D341Med (cell line): ENCODE measurements around the gene IL17C.

Experiments used
- DNase-seq: peaks from one replicate; pipeline ENCODE4 v3.0.0; 2012; ENCODE audit warnings: low spot score

The IL17C gene

GRCh38 chr16:88610080-88610479, 28.3 kb upstream of the IL17C start:
- no peak for DNase-seq

GRCh38 chr16:88610909-88611812, 27.2 kb upstream of the IL17C start:
- no peak for DNase-seq

- DNase-seq: no peak
Measured at GRCh38 chr16:88613293-88613692, 25.1 kb upstream of the IL17C start.

GRCh38 chr16:88613911-88614817, 24.2 kb upstream of the IL17C start:
- no peak for DNase-seq

GRCh38 chr16:88614818-88615580, 23.4 kb upstream of the IL17C start:
- peak; percentile 72 for DNase-seq

- DNase-seq: no peak
Measured at GRCh38 chr16:88616320-88616719, 22.1 kb upstream of the IL17C start.

- no peak for DNase-seq
Measured at GRCh38 chr16:88616736-88617135, 21.6 kb upstream of the IL17C start.

GRCh38 chr16:88617268-88618031, 20.9 kb upstream of the IL17C start:
- no peak for DNase-seq

- no peak for DNase-seq
Measured at GRCh38 chr16:88618182-88618955, 20.0 kb upstream of the IL17C start.

- DNase-seq: no peak
Measured at GRCh38 chr16:88618956-88619667, 19.3 kb upstream of the IL17C start.

GRCh38 chr16:88619859-88620815, 18.2 kb upstream of the IL17C start:
- DNase-seq: no peak

- no peak for DNase-seq
Measured at GRCh38 chr16:88622125-88622524, 16.2 kb upstream of the IL17C start.

- DNase-seq: no peak
Measured at GRCh38 chr16:88622866-88623265, 15.5 kb upstream of the IL17C start.

- no peak for DNase-seq
Measured at GRCh38 chr16:88623858-88624257, 14.5 kb upstream of the IL17C start.

- DNase-seq: no peak
Measured at GRCh38 chr16:88624481-88624880, 13.9 kb upstream of the IL17C start.

- DNase-seq: no peak
Measured at GRCh38 chr16:88624977-88625576, 13.3 kb upstream of the IL17C start.

- DNase-seq: no peak
Measured at GRCh38 chr16:88626646-88627045, 11.7 kb upstream of the IL17C start.
